Measurements from ENCODE around the gene KDM3B. TPM values are rescaled to one million over a fixed set of nuclear protein-coding genes. Genes with fewer than 3 reads are reported as not detected.

Gene KDM3B
- total and polyA plus RNA-seq, 2 of the 8 experiments (the other 6 are each of a cell fraction or from before 2014, with no cell fraction given): 27.1 to 78.1 TPM

DNA sequence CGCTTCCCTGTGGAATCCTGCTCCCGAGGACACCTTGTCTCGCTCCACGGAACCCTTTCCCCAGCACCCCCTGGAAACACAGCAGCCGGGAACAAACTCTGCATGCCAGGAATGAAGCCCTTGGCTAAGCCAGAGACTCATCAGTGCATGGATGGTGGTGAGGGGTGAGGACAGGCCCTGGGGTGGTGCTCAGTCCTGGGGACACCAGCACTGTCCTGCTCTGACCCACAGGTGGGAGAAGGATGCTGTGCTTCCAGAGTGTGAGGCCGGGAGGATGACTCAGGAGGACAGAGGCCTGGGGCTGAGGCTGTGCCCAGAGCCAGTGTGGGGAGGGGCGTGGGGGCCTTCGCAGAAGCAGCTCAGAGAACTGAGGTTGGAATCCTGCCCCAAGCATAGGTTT is 101.6 kb downstream of the KDM3B start:
- no peak overlapping the region for H2BK5ac ChIP-seq (ENCODE audit: low read depth, low read length)
- H2AK5ac ChIP-seq (ENCODE audit: low read depth, low read length): no peak overlapping the region
- H3K23me2 ChIP-seq (ENCODE audit: low read depth, low read length): no peaks in the 10 kb centered on the region
- H3K4me3 ChIP-seq (ENCODE audit: extremely low read depth in 1 of 4, insufficient read depth in 2 of 4, low read depth in 3 of 4, low read length in 4 of 4): no peak overlapping the region
- TF ChIP-seq GABPA (IDR thresholded peaks at IDR 0.05; ENCODE audit: borderline replicate concordance, insufficient read depth, low read length) (no peak), CTBP2 (IDR thresholded peaks at IDR 0.05; ENCODE audit: borderline replicate concordance, insufficient read depth, insufficient read length, low read length) (no peak), SIX5 (IDR thresholded peaks at IDR 0.05; ENCODE audit: low read depth, low read length) (no peak), ATF2 (IDR thresholded peaks at IDR 0.05; ENCODE audit: low read length) (no peak), JUND (IDR thresholded peaks at IDR 0.05; ENCODE audit: low read length) (no peak)
- H2BK15ac ChIP-seq (ENCODE audit: low read length): no peak overlapping the region
- H2BK120ac ChIP-seq (replicated peaks; ENCODE audit: low read depth, low read length): no peak overlapping the region
- no peak overlapping the region for H3K18ac ChIP-seq (ENCODE audit: extremely low read depth, low read length)
- CTCF ChIA-PET (ENCODE audit: partially characterized antibody): interaction anchor here (0.6 to 24.9 kb wide), 6 partner anchors 7 to 94 kb away, joined by 3 to 532 read pairs (median 4); partner anchors contain the start of genes EGR1 and REEP2
- no peak for FAIRE-seq
- no peak overlapping the region for H3K56ac ChIP-seq (replicated peaks; ENCODE audit: insufficient read length, low read depth, low read length)
- no peak overlapping the region; the same call in 1 of the 2 replicates for H2BK12ac ChIP-seq (ENCODE audit: low read depth, low read length)
- H4K8ac ChIP-seq (ENCODE audit: extremely low read depth, insufficient read depth, low read length): no peak overlapping the region
- H4K20me1 ChIP-seq (replicated peaks in 1 of 2; ENCODE audit: control insufficient read depth in 1 of 2, insufficient read depth in 2 of 2, low read length in 2 of 2): no peaks in the 10 kb centered on the region
- 92% methylated on average over 8 of the region's 8 CpGs; no CpG with 5 or more reads in 1 of the 2 experiments for WGBS, 2 experiments (ENCODE audit: extremely low coverage in 1 of 2, insufficient coverage in 1 of 2, insufficient read length in 1 of 2, insufficient replicate concordance in 2 of 2, low coverage in 1 of 2, low lambda C conversion rate in 2 of 2, missing lambda C conversion rate in 1 of 2)
- no peaks in the 10 kb centered on the region for H3K27me3 ChIP-seq (replicated peaks in 1 of 4; ENCODE audit: control insufficient read depth in 3 of 4, extremely low read depth in 1 of 4, insufficient read depth in 3 of 4, low read length in 3 of 4)
- no peak overlapping the region for H4K91ac ChIP-seq (replicated peaks; ENCODE audit: insufficient read length, low read length)
- no peak overlapping the region for H3K14ac ChIP-seq (ENCODE audit: insufficient read length)
- no peak overlapping the region for H3K4me2 ChIP-seq (ENCODE audit: insufficient read depth in 1 of 2, low read depth in 2 of 2, low read length in 2 of 2)
- H4K5ac ChIP-seq (ENCODE audit: insufficient read length, low read depth, low read length): no peak overlapping the region
- no peak overlapping the region for H2AFZ ChIP-seq (ENCODE audit: low read length)
- no peaks in the 10 kb centered on the region for H3K9me3 ChIP-seq (ENCODE audit: insufficient read depth in 2 of 2, low read depth in 1 of 2, low read length in 1 of 2)
- DNase-seq (ENCODE audit: low read depth in 1 of 2, low spot score in 2 of 2): no peak
- H3K9ac ChIP-seq (replicated peaks in 1 of 4; ENCODE audit: extremely low read depth in 1 of 4, low read depth in 3 of 4, low read length in 3 of 4): no peak overlapping the region
- no peak overlapping the region for H2BK20ac ChIP-seq (ENCODE audit: low read length)
- no peaks in the 10 kb centered on the region for H3K79me1 ChIP-seq (ENCODE audit: low read depth, low read length)
- no peak overlapping the region for H3K23ac ChIP-seq (ENCODE audit: insufficient read length)
- H3K27ac ChIP-seq (ENCODE audit: low read depth, low read length): no peak overlapping the region
- H3K4me1 ChIP-seq (replicated peaks in 1 of 4; ENCODE audit: control insufficient read depth in 3 of 4, insufficient read depth in 4 of 4, low read length in 3 of 4): peaks cover 0 to 15% (median 8%) of the 10 kb centered on the region in 4 experiments; a peak in 5 of 7 replicates
- H3K4ac ChIP-seq (replicated peaks; ENCODE audit: insufficient read length, low read depth, low read length): no peak overlapping the region
- no peaks in the 10 kb centered on the region for H3K36me3 ChIP-seq (ENCODE audit: control insufficient read depth in 2 of 4, insufficient read depth in 4 of 4, low read length in 3 of 4)
- POLR2A ChIA-PET (ENCODE audit: partially characterized antibody): interaction anchor here (1.3 to 4.6 kb wide), 3 partner anchors 11 to 89 kb away, joined by 3 to 51 read pairs (median 28); partner anchors contain the start of genes EGR1 and ETF1
- H3K79me2 ChIP-seq (ENCODE audit: control insufficient read depth in 1 of 2, insufficient read depth in 2 of 2, low read length in 2 of 2): no peaks in the 10 kb centered on the region

Data from H1 (cell line).